Epithelial cell of prostate (primary cell): ENCODE data around the gene USP53.
A peak's percentile ranks its signal among the peaks of the same experiment; 100 is the strongest.
"Not testable (repeated sequence)": the region's sequence is repeated elsewhere in the genome, so short reads cannot be mapped to it uniquely, and the experiment has no call there.

Source experiments
- DNase-seq: peaks from one replicate; pipeline ENCODE4 v3.0.0-alpha.2; 2011; ENCODE audit warnings: low read depth, low spot score
- H3K27ac ChIP-seq: fragments of 450-650 bp; 2 replicates; pipeline ENCODE4 v1.5.1; 2017; ENCODE audit warnings: mild to moderate bottlenecking

USP53 gene

GRCh38 chr4:119221412-119221811 is 8.9 kb downstream of the USP53 start:
- H3K27ac ChIP-seq = no peak overlapping the region
- no peak for DNase-seq

DNA sequence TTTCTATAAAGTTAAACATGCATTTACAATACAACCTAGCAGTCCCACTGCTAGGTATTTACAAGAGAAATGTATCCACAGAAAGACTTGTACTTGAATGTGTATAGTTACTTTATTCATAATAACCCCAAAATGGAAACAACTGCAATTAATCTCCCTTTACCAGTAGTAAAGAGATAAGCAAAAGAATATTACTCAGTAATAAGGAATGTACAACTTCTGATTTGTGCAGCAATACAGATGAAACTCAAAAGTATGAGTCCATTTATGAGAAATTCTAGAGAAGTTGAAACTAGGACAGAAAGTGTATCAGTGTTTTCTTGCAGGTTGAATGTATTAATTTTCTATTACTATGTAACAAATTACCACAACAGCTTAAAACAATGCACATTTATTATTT is 15.2 kb downstream of the USP53 start:
- H3K27ac ChIP-seq = peak overlapping the region; percentile 19
- no peak for DNase-seq

- no peak for DNase-seq
These were observed 15.9 kb downstream of the USP53 start for GRCh38 chr4:119228406-119228805.

GRCh38 chr4:119229908-119230687 is 17.6 kb downstream of the USP53 start:
- no peak for DNase-seq
- no peak overlapping the region for H3K27ac ChIP-seq

More at GRCh38 chr4:119228406-119228805, 15.9 kb downstream of the USP53 start:
- H3K27ac ChIP-seq = peak overlapping the region; percentile 19

GRCh38 chr4:119231491-119231890 is 19.0 kb downstream of the USP53 start:
- no peak overlapping the region for H3K27ac ChIP-seq
- DNase-seq = no peak

GRCh38 chr4:119232286-119232685 is 19.8 kb downstream of the USP53 start:
- no peak overlapping the region for H3K27ac ChIP-seq
- no peak for DNase-seq

DNA sequence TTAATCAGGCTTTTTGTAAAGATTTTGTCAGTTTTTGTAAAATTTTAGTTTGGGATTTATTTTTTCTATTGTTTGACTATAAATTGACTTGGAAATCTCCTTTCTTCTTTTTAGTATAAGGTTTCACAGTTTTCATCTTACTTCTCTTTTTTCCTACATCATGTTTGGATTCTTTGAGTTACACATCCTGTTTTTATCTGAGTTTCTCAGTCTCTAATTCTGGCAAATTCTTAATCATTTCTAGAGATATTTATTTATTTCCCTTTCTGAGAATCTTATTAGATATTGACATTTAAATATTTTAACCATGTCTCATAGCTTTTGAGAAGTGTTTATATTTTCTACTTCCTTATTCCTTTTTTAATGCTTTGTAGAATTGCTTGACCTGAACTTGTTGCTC is 20.7 kb downstream of the USP53 start:
- peak overlapping the region; percentile 28 for H3K27ac ChIP-seq
- no peak for DNase-seq

DNA sequence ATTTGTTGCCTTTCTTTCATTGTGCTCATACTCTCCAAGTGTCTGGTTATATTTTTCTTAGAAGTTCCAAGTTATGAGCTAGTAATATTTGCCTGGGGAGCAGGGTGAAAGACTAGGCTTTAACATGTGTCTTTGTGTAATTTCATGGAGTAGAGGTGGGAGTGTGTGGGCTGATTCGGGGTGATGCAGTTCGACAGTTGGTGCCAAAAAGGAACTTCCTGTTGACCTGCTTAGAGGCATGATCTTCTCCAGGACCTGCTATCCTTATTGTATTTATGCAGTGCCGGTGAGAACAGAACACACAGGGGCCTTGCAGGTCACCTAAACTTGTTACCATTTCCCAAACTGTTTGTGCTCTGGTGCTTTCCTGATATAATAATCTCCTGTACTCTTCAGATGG is 21.2 kb downstream of the USP53 start:
- peak overlapping the region; percentile 28 for H3K27ac ChIP-seq
- no peak for DNase-seq

- H3K27ac ChIP-seq = no peak overlapping the region
- no peak for DNase-seq
These were observed 24.7 kb downstream of the USP53 start for GRCh38 chr4:119237201-119237600.

DNA sequence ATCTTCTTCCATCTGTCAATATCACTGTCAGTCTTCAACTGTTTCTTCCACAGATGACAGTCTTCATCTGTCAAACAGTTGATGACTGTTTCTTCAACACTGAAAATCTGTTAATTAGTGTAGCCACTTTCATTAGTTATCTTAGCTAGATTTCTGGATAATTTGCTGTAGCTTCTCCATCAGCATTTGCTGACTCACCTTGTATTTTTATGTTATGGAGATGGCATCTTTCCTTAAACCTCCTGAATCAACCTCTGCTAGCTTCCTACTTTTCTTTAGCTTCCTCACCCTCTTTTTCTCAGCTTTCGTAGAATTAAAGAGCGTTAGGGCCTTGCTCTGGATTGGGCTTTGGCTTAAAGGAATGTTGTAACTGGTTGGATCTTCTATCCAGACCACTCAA is 25.1 kb downstream of the USP53 start:
- H3K27ac ChIP-seq = no peak overlapping the region
- no peak for DNase-seq

- no peak for DNase-seq
- no peak overlapping the region for H3K27ac ChIP-seq
These were observed 25.7 kb downstream of the USP53 start for GRCh38 chr4:119238068-119238722.

- no peak overlapping the region for H3K27ac ChIP-seq
- DNase-seq = no peak
These were observed 27.6 kb downstream of the USP53 start for GRCh38 chr4:119240128-119240527.

GRCh38 chr4:119240568-119240967 is 28.1 kb downstream of the USP53 start:
- DNase-seq = no peak
- H3K27ac ChIP-seq = no peak overlapping the region

- DNase-seq = no peak
- no peak overlapping the region for H3K27ac ChIP-seq
These were observed 29.9 kb downstream of the USP53 start for GRCh38 chr4:119242417-119242816.

DNA sequence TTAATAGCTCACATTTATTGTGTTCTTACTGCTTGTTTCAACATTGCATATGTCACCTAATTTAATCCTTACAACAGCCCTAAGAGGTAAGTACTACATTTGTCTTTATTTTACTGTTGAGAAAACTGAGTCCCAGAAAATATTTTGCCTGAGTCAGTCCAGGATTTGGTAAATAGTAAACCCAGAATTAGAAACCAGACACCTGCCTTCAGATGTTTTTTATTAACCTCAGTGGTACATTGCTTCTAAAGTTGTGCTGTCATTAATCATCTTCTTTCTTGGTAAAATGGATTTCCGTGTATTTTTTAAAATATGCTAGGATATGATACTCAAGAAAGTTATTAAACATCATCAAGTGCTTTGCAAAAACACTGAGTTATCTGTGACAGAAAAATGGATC is 31.4 kb downstream of the USP53 start:
- no peak for DNase-seq
- H3K27ac ChIP-seq = no peak overlapping the region

GRCh38 chr4:119244344-119244743 is 31.8 kb downstream of the USP53 start:
- H3K27ac ChIP-seq = no peak overlapping the region
- no peak for DNase-seq

DNA sequence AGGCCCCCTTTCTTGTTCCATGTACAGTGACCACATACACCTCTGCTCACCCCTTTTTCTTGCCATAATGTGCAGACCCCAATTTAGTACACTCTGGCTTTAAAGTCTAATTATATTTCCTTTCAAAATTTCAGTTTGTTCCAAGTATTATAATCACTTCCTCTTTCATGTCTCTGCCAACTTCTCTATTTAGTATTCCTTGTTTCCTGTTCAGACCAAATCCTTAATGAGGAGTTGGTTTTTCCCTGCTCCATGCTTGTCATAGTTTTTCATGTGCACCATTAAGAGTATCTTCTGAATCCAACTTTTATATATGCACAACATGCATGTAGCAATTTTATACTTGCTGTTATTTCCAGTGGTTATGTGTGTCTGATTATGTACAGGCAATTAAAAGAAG is 32.3 kb downstream of the USP53 start:
- no peak overlapping the region for H3K27ac ChIP-seq
- no peak for DNase-seq

GRCh38 chr4:119246177-119246733 is 33.7 kb downstream of the USP53 start:
- no peak for DNase-seq
- no peak overlapping the region for H3K27ac ChIP-seq

DNA sequence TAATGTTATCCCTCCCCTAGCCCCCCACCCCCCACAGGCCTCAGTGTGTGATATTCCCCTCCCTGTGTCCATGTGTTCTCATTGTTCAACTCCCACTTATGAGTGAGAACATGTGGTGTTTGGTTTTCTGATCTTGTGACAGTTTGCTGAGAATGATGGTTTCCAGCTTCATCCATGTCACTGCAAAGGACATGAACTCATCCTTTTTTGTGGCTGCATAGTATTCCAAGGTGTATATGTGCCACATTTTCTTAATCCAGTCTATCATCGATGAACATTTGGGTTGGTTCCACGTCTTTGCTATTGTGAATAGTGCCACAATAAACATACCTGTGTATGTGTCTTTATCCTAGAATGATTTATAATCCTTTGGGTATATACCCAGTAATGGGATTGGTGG is 38.5 kb downstream of the USP53 start:
- H3K27ac ChIP-seq, DNase-seq: not testable (repeated sequence)

GRCh38 chr4:119255223-119255622 is 42.7 kb downstream of the USP53 start:
- not testable (repeated sequence) for DNase-seq, H3K27ac ChIP-seq

- H3K27ac ChIP-seq = no peak overlapping the region
- no peak for DNase-seq
These were observed 48.0 kb downstream of the USP53 start for GRCh38 chr4:119260528-119260927.

GRCh38 chr4:119261986-119262385 is 49.5 kb downstream of the USP53 start:
- H3K27ac ChIP-seq = no peak overlapping the region
- DNase-seq = no peak
